T-helper 2 cell treated with Interferon-gamma antibody and Interleukin-4, amounts not matched to agents 5 μg/mL and 100 μg/mL, for 36 hours (primary cell): ENCODE results near the gene SCAI.
"Not testable (repeated sequence)": the region's sequence is repeated elsewhere in the genome, so short reads cannot be mapped to it uniquely, and the experiment has no call there.

Source experiments
- DNase-seq: peaks from one replicate; pipeline ENCODE4 v3.0.0; 2021; ENCODE audit warnings: low spot score
- H3K27ac Mint-ChIP-seq: one replicate; pipeline ENCODE4 v1.8.0; 2021; ENCODE audit warnings: mild to moderate bottlenecking, mixed read lengths
- H3K27me3 Mint-ChIP-seq: one replicate; pipeline ENCODE4 v1.8.0; 2021; ENCODE audit warnings: low read depth, mixed read lengths
- H3K36me3 Mint-ChIP-seq: one replicate; pipeline ENCODE4 v1.8.0; 2021; ENCODE audit warnings: low read depth, mixed read lengths
- H3K4me1 Mint-ChIP-seq: one replicate; pipeline ENCODE4 v1.8.0; 2021; ENCODE audit warnings: low read depth, mixed read lengths
- H3K4me3 Mint-ChIP-seq: one replicate; pipeline ENCODE4 v1.8.0; 2022; ENCODE audit warnings: mild to moderate bottlenecking, moderate library complexity, mixed read lengths
- H3K9me3 Mint-ChIP-seq: one replicate; pipeline ENCODE4 v1.8.0; 2021; ENCODE audit warnings: mixed read lengths

The SCAI gene

DNA sequence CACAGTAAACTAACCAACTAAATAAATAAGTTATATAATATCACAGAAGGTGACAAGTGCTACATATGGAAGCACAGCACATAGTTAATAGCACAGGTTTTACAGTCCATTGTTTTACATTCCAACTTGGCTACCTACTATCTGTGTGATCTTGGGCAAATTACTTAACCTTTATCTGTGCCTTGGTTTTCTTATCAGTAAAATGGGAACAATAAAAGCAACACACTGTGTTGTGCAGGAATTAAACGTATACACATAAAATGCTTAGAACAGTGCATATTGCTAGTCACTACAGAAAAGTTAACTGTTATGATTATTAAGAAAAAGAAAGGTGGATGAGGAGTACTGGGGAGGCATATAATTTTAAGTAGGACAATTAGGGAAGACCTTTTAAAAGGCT is 159.6 kb downstream of the SCAI start:
- H3K27ac Mint-ChIP-seq = no peak overlapping the region
- DNase-seq = no peak
- no peak overlapping the region for H3K4me3 Mint-ChIP-seq
- no peaks in the 10 kb centered on the region for H3K4me1 Mint-ChIP-seq
- H3K36me3 Mint-ChIP-seq = peaks cover 14% of the 10 kb centered on the region
- no peaks in the 10 kb centered on the region for H3K27me3 Mint-ChIP-seq
- H3K9me3 Mint-ChIP-seq = no peaks in the 10 kb centered on the region

DNA sequence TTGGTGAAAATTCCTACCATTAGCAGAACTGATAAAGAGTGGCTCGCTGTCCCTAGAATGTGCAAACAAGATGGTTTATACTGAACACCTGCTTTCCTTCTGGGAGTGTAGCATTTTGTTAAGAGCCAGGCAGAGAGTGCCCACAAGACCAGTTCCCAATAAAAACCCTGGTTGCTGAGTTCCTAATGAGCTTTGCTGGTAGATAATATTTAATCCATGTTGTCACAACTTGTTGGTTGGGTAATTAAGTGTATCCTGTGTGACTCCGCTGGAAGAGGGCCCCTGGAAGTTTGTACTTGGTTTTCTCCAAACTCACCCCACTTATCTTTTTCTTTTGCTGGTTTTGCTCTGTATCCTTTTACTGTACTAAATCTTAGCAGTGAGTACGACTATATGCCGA is 162.9 kb downstream of the SCAI start:
- H3K4me1 Mint-ChIP-seq = no peaks in the 10 kb centered on the region
- H3K27ac Mint-ChIP-seq = no peak overlapping the region
- no peaks in the 10 kb centered on the region for H3K27me3 Mint-ChIP-seq
- H3K36me3 Mint-ChIP-seq = peaks cover 12% of the 10 kb centered on the region
- H3K9me3 Mint-ChIP-seq = no peaks in the 10 kb centered on the region
- no peak for DNase-seq
- H3K4me3 Mint-ChIP-seq = no peak overlapping the region

DNA sequence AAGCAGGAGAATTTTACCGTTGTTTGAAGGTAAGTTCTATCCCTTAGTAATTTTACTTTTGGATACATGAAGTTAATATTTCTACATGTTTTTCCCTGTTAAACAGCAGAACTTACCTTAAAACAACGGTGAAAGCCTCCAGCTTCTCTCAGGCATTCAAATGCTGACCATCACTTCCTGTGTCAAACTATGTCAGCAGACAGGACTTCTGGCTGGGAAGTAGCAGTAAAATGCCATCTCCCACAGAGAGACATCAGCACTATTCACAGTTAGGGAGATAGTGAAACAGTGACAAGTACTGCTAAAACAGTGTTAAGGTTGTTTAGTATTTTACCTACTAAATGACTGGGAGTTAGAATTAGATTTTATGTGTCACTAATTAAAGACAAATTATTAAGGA is 168.2 kb downstream of the SCAI start:
- Mint-ChIP-seq H3K27ac (no peak overlapping the region), H3K9me3 (no peaks in the 10 kb centered on the region), H3K36me3 (peaks cover 24% of the 10 kb centered on the region), H3K27me3 (no peaks in the 10 kb centered on the region), H3K4me3 (no peak overlapping the region), H3K4me1 (peaks cover 3% of the 10 kb centered on the region)
- DNase-seq = no peak

DNA sequence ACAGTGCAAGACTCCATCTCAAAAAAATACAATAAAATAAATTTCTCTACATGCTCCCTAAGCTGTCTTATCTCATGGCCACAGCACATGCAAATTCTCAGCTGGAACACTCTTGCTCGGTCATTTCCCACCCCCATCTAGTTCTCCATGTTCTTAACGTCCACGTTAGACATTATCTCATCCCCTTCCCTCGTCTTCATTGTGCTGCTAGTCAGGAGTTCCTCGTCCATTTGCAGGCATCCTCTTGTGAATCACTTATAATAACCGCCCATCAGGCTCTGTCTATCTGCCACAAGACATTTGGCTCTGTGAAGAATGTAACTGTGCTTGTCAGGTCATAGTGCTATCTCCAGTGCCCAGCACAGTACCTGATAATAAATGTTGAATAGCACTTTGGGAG is 169.5 kb downstream of the SCAI start:
- no peak for DNase-seq
- H3K27me3 Mint-ChIP-seq = no peaks in the 10 kb centered on the region
- no peak overlapping the region for H3K4me3 Mint-ChIP-seq
- peaks cover 26% of the 10 kb centered on the region for H3K36me3 Mint-ChIP-seq
- H3K4me1 Mint-ChIP-seq = peaks cover 3% of the 10 kb centered on the region
- H3K27ac Mint-ChIP-seq = peak overlapping the region; percentile 3
- no peaks in the 10 kb centered on the region for H3K9me3 Mint-ChIP-seq

GRCh38 chr9:124972241-124972770 is 171.0 kb downstream of the SCAI start:
- Mint-ChIP-seq H3K36me3 (peaks cover 30% of the 10 kb centered on the region), H3K4me3 (no peak overlapping the region), H3K27ac (no peak overlapping the region)

GRCh38 chr9:124969401-124969800 is 173.9 kb downstream of the SCAI start:
- no peaks in the 10 kb centered on the region for H3K27me3 Mint-ChIP-seq
- no peak overlapping the region for H3K4me3 Mint-ChIP-seq
- DNase-seq = no peak
- no peak overlapping the region for H3K27ac Mint-ChIP-seq
- peaks cover 20% of the 10 kb centered on the region for H3K4me1 Mint-ChIP-seq
- no peaks in the 10 kb centered on the region for H3K9me3 Mint-ChIP-seq
- H3K36me3 Mint-ChIP-seq = peaks cover 29% of the 10 kb centered on the region

More at GRCh38 chr9:124972241-124972770, 171.0 kb downstream of the SCAI start:
- no peak for DNase-seq
- Mint-ChIP-seq H3K9me3 (no peaks in the 10 kb centered on the region), H3K4me1 (peaks cover 5% of the 10 kb centered on the region), H3K27me3 (no peaks in the 10 kb centered on the region)

GRCh38 chr9:124968238-124968637 is 175.1 kb downstream of the SCAI start:
- peaks cover 28% of the 10 kb centered on the region for H3K36me3 Mint-ChIP-seq
- no peaks in the 10 kb centered on the region for H3K9me3 Mint-ChIP-seq
- H3K27ac Mint-ChIP-seq = no peak overlapping the region
- H3K4me3 Mint-ChIP-seq = no peak overlapping the region
- no peaks in the 10 kb centered on the region for H3K27me3 Mint-ChIP-seq
- peaks cover 25% of the 10 kb centered on the region for H3K4me1 Mint-ChIP-seq
- no peak for DNase-seq

DNA sequence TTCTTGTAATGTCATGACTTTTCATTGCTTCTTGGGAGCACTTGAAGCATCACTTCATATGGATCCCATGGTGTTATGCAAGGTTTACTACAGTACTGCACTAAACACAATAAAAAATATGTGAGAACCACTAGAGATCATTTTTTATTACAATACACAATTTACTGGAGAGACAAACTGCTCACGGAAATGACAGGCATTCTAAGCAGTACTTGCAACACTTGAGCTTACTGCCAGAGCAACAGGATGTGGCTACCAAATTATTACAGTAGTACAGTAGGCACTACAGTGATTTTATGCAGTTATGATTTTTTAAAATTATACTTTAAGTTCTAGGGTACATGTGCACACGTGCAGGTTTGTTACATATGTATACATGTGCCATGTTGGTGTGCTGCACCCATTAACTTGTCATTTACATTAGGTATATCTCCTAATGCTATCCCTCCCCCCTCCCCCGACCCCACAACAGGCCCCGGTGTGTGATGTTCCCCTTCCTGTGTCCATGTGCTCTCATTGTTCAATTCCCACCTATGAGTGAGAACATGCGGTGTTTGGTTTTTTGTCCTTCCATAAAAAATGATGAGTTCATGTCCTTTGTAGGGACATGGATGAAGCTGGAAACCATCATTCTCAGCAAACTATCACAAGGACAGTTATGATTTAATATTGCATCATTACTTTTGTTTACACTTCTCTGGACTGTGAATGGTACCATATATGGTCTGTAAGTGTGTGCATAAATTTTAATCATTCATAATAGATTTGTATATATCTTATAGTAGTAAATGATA is 177.4 kb downstream of the SCAI start:
- H3K9me3 Mint-ChIP-seq = not testable (repeated sequence)
- peaks cover 16% of the 10 kb centered on the region for H3K36me3 Mint-ChIP-seq

DNA sequence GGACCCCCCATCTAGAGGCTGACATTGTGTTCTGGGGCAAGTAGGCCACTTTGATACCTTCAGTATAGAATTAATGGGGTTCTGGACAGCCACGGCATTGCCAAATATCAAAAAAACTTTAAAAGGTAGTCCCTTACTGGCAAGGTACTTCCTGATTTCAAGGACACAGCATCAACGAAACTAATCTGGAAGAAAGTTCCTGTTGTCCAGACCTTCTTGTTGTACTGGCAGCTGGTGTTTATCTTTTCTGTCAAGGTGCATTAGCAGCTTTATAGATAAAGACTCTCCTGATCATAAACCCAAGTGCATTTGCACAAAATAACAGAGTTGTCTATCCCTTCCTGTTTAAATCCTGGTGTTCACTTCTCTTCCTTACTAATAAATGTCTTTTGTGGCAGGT is 178.7 kb downstream of the SCAI start:
- H3K4me3 Mint-ChIP-seq = no peak overlapping the region
- DNase-seq = no peak
- no peaks in the 10 kb centered on the region for H3K27me3 Mint-ChIP-seq
- peaks cover 16% of the 10 kb centered on the region for H3K36me3 Mint-ChIP-seq
- H3K27ac Mint-ChIP-seq = peak overlapping the region; percentile 73
- no peaks in the 10 kb centered on the region for H3K9me3 Mint-ChIP-seq
- H3K4me1 Mint-ChIP-seq = peaks cover 25% of the 10 kb centered on the region

More for the DNA sequence above, 177.4 kb downstream of the SCAI start:
- not testable (repeated sequence) for DNase-seq, H3K27me3 Mint-ChIP-seq
- peaks cover 25% of the 10 kb centered on the region for H3K4me1 Mint-ChIP-seq
- peak overlapping the region; percentile 41 for H3K4me3 Mint-ChIP-seq
- peak overlapping the region; percentile 83 for H3K27ac Mint-ChIP-seq

GRCh38 chr9:124964056-124964455 is 179.3 kb downstream of the SCAI start:
- H3K4me3 Mint-ChIP-seq = no peak overlapping the region
- peaks cover 25% of the 10 kb centered on the region for H3K4me1 Mint-ChIP-seq
- no peak for DNase-seq
- no peaks in the 10 kb centered on the region for H3K9me3 Mint-ChIP-seq
- H3K27me3 Mint-ChIP-seq = no peaks in the 10 kb centered on the region
- peaks cover 16% of the 10 kb centered on the region for H3K36me3 Mint-ChIP-seq
- H3K27ac Mint-ChIP-seq = peak overlapping the region; percentile 26

DNA sequence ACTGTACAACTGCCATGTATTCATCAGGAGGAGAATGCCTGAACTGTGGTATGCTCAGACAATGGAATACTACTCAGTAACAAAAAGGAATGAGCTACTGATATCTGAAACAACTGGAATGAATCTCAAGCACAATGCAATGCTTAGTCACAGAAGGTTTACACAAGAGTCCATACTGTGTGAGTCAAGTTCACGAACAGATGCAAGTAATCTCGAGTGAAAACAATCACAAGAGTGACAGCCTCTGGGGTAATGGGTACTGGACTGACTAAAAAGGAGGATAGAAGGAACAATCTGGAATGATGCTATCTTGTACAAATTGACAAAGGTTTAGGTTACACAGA is 182.9 kb downstream of the SCAI start:
- no peak for DNase-seq
- H3K36me3 Mint-ChIP-seq = peaks cover 12% of the 10 kb centered on the region
- H3K9me3 Mint-ChIP-seq = no peaks in the 10 kb centered on the region
- no peak overlapping the region for H3K4me3 Mint-ChIP-seq
- H3K4me1 Mint-ChIP-seq = peaks cover 14% of the 10 kb centered on the region
- H3K27me3 Mint-ChIP-seq = no peaks in the 10 kb centered on the region
- no peak overlapping the region for H3K27ac Mint-ChIP-seq

- not testable (repeated sequence) for H3K27me3 Mint-ChIP-seq, H3K4me1 Mint-ChIP-seq, H3K9me3 Mint-ChIP-seq, DNase-seq, H3K27ac Mint-ChIP-seq, H3K4me3 Mint-ChIP-seq
- H3K36me3 Mint-ChIP-seq = peaks cover 12% of the 10 kb centered on the region
These were observed 183.5 kb downstream of the SCAI start for GRCh38 chr9:124959671-124960408.

- Mint-ChIP-seq H3K9me3 (no peaks in the 10 kb centered on the region), H3K27me3 (no peaks in the 10 kb centered on the region), H3K36me3 (peaks cover 9% of the 10 kb centered on the region), H3K4me1 (no peaks in the 10 kb centered on the region), H3K4me3 (no peak overlapping the region), H3K27ac (no peak overlapping the region)
- no peak for DNase-seq
These were observed 189.1 kb downstream of the SCAI start for GRCh38 chr9:124954255-124954654.

GRCh38 chr9:124950050-124950718 is 193.1 kb downstream of the SCAI start:
- Mint-ChIP-seq H3K36me3 (peaks cover 5% of the 10 kb centered on the region), H3K9me3 (no peaks in the 10 kb centered on the region), H3K27ac (no peak overlapping the region)

More at GRCh38 chr9:124950050-124950718, 193.1 kb downstream of the SCAI start:
- H3K4me1 Mint-ChIP-seq = no peaks in the 10 kb centered on the region
- H3K27me3 Mint-ChIP-seq = no peaks in the 10 kb centered on the region
- DNase-seq = no peak
- H3K4me3 Mint-ChIP-seq = no peak overlapping the region
